ENCODE data around the gene OR10J4.
"Not testable (repeated sequence)": the region's sequence is repeated elsewhere in the genome, so short reads cannot be mapped to it uniquely, and the experiment has no call there.

Gene OR10J4

GRCh38 chr1:159442428-159442827 is 10.4 kb downstream of the OR10J4 start:
- Histone ChIP-seq H3K4me3 (ENCODE audit: low read depth in 1 of 2, low read length in 2 of 2) (no peak overlapping the region), H3K36me3 (ENCODE audit: control insufficient read depth in 1 of 2, insufficient read depth in 2 of 2, low read length in 2 of 2) (no peaks in the 10 kb centered on the region), H3K27ac (ENCODE audit: low read depth, low read length) (no peak overlapping the region), H3K9me3 (ENCODE audit: control insufficient read depth in 1 of 2, low read length in 2 of 2) (no peaks in the 10 kb centered on the region), H3K27me3 (ENCODE audit: control insufficient read depth in 1 of 2, insufficient read depth in 2 of 2, low read length in 2 of 2) (no peaks in the 10 kb centered on the region), H3K9ac (ENCODE audit: low read depth in 1 of 2, low read length in 2 of 2) (no peak overlapping the region), H3K4me1 (ENCODE audit: control insufficient read depth in 1 of 2, insufficient read depth in 2 of 2, low read length in 2 of 2) (no peaks in the 10 kb centered on the region)

GRCh38 chr1:159443066-159443750 is 11.2 kb downstream of the OR10J4 start:
- Histone ChIP-seq H3K27ac (ENCODE audit: low read depth, low read length) (no peak overlapping the region), H3K27me3 (ENCODE audit: control insufficient read depth in 1 of 2, insufficient read depth in 2 of 2, low read length in 2 of 2) (no peaks in the 10 kb centered on the region), H3K4me3 (ENCODE audit: low read depth in 1 of 2, low read length in 2 of 2) (no peak overlapping the region), H3K4me1 (ENCODE audit: control insufficient read depth in 1 of 2, insufficient read depth in 2 of 2, low read length in 2 of 2) (no peaks in the 10 kb centered on the region), H3K36me3 (ENCODE audit: control insufficient read depth in 1 of 2, insufficient read depth in 2 of 2, low read length in 2 of 2) (no peaks in the 10 kb centered on the region), H3K9me3 (ENCODE audit: control insufficient read depth in 1 of 2, low read length in 2 of 2) (no peaks in the 10 kb centered on the region), H3K9ac (ENCODE audit: low read depth in 1 of 2, low read length in 2 of 2) (no peak overlapping the region)

- Histone ChIP-seq H3K9me3 (ENCODE audit: control insufficient read depth in 1 of 2, low read length in 2 of 2) (no peaks in the 10 kb centered on the region), H3K27me3 (ENCODE audit: control insufficient read depth in 1 of 2, insufficient read depth in 2 of 2, low read length in 2 of 2) (no peaks in the 10 kb centered on the region), H3K4me1 (ENCODE audit: control insufficient read depth in 1 of 2, insufficient read depth in 2 of 2, low read length in 2 of 2) (no peaks in the 10 kb centered on the region), H3K9ac (ENCODE audit: low read depth in 1 of 2, low read length in 2 of 2) (no peak overlapping the region), H3K36me3 (ENCODE audit: control insufficient read depth in 1 of 2, insufficient read depth in 2 of 2, low read length in 2 of 2) (no peaks in the 10 kb centered on the region), H3K4me3 (ENCODE audit: low read depth in 1 of 2, low read length in 2 of 2) (no peak overlapping the region), H3K27ac (ENCODE audit: low read depth, low read length) (no peak overlapping the region)
Observed at GRCh38 chr1:159444511-159444910, 12.5 kb downstream of the OR10J4 start.

- Histone ChIP-seq H3K9ac (ENCODE audit: low read depth in 1 of 2, low read length in 2 of 2) (no peak overlapping the region), H3K27me3 (ENCODE audit: control insufficient read depth in 1 of 2, insufficient read depth in 2 of 2, low read length in 2 of 2) (no peaks in the 10 kb centered on the region), H3K27ac (ENCODE audit: low read depth, low read length) (no peak overlapping the region), H3K4me3 (ENCODE audit: low read depth in 1 of 2, low read length in 2 of 2) (no peak overlapping the region), H3K9me3 (ENCODE audit: control insufficient read depth in 1 of 2, low read length in 2 of 2) (no peaks in the 10 kb centered on the region), H3K36me3 (ENCODE audit: control insufficient read depth in 1 of 2, insufficient read depth in 2 of 2, low read length in 2 of 2) (no peaks in the 10 kb centered on the region), H3K4me1 (ENCODE audit: control insufficient read depth in 1 of 2, insufficient read depth in 2 of 2, low read length in 2 of 2) (no peaks in the 10 kb centered on the region)
Observed at GRCh38 chr1:159448181-159448580, 16.2 kb downstream of the OR10J4 start.

- not testable (repeated sequence) for H3K9ac ChIP-seq (ENCODE audit: low read depth in 1 of 2, low read length in 2 of 2)
Observed at GRCh38 chr1:159449605-159450004, 17.6 kb downstream of the OR10J4 start.

GRCh38 chr1:159459551-159459950 is 27.5 kb downstream of the OR10J4 start:
- Histone ChIP-seq H3K9me3 (ENCODE audit: control insufficient read depth in 1 of 2, low read length in 2 of 2) (no peaks in the 10 kb centered on the region), H3K27ac (ENCODE audit: low read depth, low read length) (no peak overlapping the region), H3K4me3 (ENCODE audit: low read depth in 1 of 2, low read length in 2 of 2) (no peak overlapping the region), H3K27me3 (ENCODE audit: control insufficient read depth in 1 of 2, insufficient read depth in 2 of 2, low read length in 2 of 2) (no peaks in the 10 kb centered on the region), H3K4me1 (ENCODE audit: control insufficient read depth in 1 of 2, insufficient read depth in 2 of 2, low read length in 2 of 2) (no peaks in the 10 kb centered on the region), H3K36me3 (ENCODE audit: control insufficient read depth in 1 of 2, insufficient read depth in 2 of 2, low read length in 2 of 2) (no peaks in the 10 kb centered on the region), H3K9ac (ENCODE audit: low read depth in 1 of 2, low read length in 2 of 2) (no peak overlapping the region)

More at GRCh38 chr1:159449605-159450004, 17.6 kb downstream of the OR10J4 start:
- H3K27ac ChIP-seq (ENCODE audit: low read depth, low read length); H3K9me3 ChIP-seq (ENCODE audit: control insufficient read depth in 1 of 2, low read length in 2 of 2); H3K36me3 ChIP-seq (ENCODE audit: control insufficient read depth in 1 of 2, insufficient read depth in 2 of 2, low read length in 2 of 2); H3K4me1 ChIP-seq (ENCODE audit: control insufficient read depth in 1 of 2, insufficient read depth in 2 of 2, low read length in 2 of 2); H3K4me3 ChIP-seq (ENCODE audit: low read depth in 1 of 2, low read length in 2 of 2); H3K27me3 ChIP-seq (ENCODE audit: control insufficient read depth in 1 of 2, insufficient read depth in 2 of 2, low read length in 2 of 2): not testable (repeated sequence)

GRCh38 chr1:159465191-159465603 is 33.2 kb downstream of the OR10J4 start:
- no peak overlapping the region for H3K9ac ChIP-seq (ENCODE audit: low read depth in 1 of 2, low read length in 2 of 2)
- H3K4me3 ChIP-seq (ENCODE audit: low read depth in 1 of 2, low read length in 2 of 2), result no peak overlapping the region
- no peaks in the 10 kb centered on the region for H3K27me3 ChIP-seq (ENCODE audit: control insufficient read depth in 1 of 2, insufficient read depth in 2 of 2, low read length in 2 of 2)
- H3K27ac ChIP-seq (ENCODE audit: low read depth, low read length), result no peak overlapping the region
- H3K36me3 ChIP-seq (ENCODE audit: control insufficient read depth in 1 of 2, insufficient read depth in 2 of 2, low read length in 2 of 2), result no peaks in the 10 kb centered on the region
- peaks cover 2 to 4% of the 10 kb centered on the region in 2 donors for H3K4me1 ChIP-seq (ENCODE audit: control insufficient read depth in 1 of 2, insufficient read depth in 2 of 2, low read length in 2 of 2)
- H3K9me3 ChIP-seq (ENCODE audit: control insufficient read depth in 1 of 2, low read length in 2 of 2), result no peaks in the 10 kb centered on the region

GRCh38 chr1:159468321-159468720 is 36.3 kb downstream of the OR10J4 start:
- Histone ChIP-seq H3K4me3 (ENCODE audit: low read depth in 1 of 2, low read length in 2 of 2) (no peak overlapping the region), H3K9ac (ENCODE audit: low read depth in 1 of 2, low read length in 2 of 2) (no peak overlapping the region), H3K36me3 (ENCODE audit: control insufficient read depth in 1 of 2, insufficient read depth in 2 of 2, low read length in 2 of 2) (no peaks in the 10 kb centered on the region), H3K27me3 (ENCODE audit: control insufficient read depth in 1 of 2, insufficient read depth in 2 of 2, low read length in 2 of 2) (no peaks in the 10 kb centered on the region), H3K4me1 (ENCODE audit: control insufficient read depth in 1 of 2, insufficient read depth in 2 of 2, low read length in 2 of 2) (peaks cover 4 to 5% of the 10 kb centered on the region in 2 donors), H3K9me3 (ENCODE audit: control insufficient read depth in 1 of 2, low read length in 2 of 2) (no peaks in the 10 kb centered on the region), H3K27ac (ENCODE audit: low read depth, low read length) (no peak overlapping the region)

- no peaks in the 10 kb centered on the region for H3K27me3 ChIP-seq (ENCODE audit: control insufficient read depth in 1 of 2, insufficient read depth in 2 of 2, low read length in 2 of 2)
Observed at GRCh38 chr1:159469921-159470533, 38.0 kb downstream of the OR10J4 start.

GRCh38 chr1:159473335-159473734 is 41.3 kb downstream of the OR10J4 start:
- no peaks in the 10 kb centered on the region for H3K9me3 ChIP-seq (ENCODE audit: control insufficient read depth in 1 of 2, low read length in 2 of 2)

More at GRCh38 chr1:159469921-159470533, 38.0 kb downstream of the OR10J4 start:
- H3K9me3 ChIP-seq (ENCODE audit: control insufficient read depth in 1 of 2, low read length in 2 of 2), result no peaks in the 10 kb centered on the region
- no peak overlapping the region for H3K4me3 ChIP-seq (ENCODE audit: low read depth in 1 of 2, low read length in 2 of 2)
- no peak overlapping the region for H3K27ac ChIP-seq (ENCODE audit: low read depth, low read length)
- H3K36me3 ChIP-seq (ENCODE audit: control insufficient read depth in 1 of 2, insufficient read depth in 2 of 2, low read length in 2 of 2), result no peaks in the 10 kb centered on the region
- peaks cover 4 to 5% of the 10 kb centered on the region in 2 donors for H3K4me1 ChIP-seq (ENCODE audit: control insufficient read depth in 1 of 2, insufficient read depth in 2 of 2, low read length in 2 of 2)
- no peak overlapping the region for H3K9ac ChIP-seq (ENCODE audit: low read depth in 1 of 2, low read length in 2 of 2)

More at GRCh38 chr1:159473335-159473734, 41.3 kb downstream of the OR10J4 start:
- Histone ChIP-seq H3K9ac (ENCODE audit: low read depth in 1 of 2, low read length in 2 of 2) (no peak overlapping the region), H3K4me3 (ENCODE audit: low read depth in 1 of 2, low read length in 2 of 2) (no peak overlapping the region), H3K27me3 (ENCODE audit: control insufficient read depth in 1 of 2, insufficient read depth in 2 of 2, low read length in 2 of 2) (no peaks in the 10 kb centered on the region), H3K4me1 (ENCODE audit: control insufficient read depth in 1 of 2, insufficient read depth in 2 of 2, low read length in 2 of 2) (peaks cover 4 to 5% of the 10 kb centered on the region in 2 donors), H3K36me3 (ENCODE audit: control insufficient read depth in 1 of 2, insufficient read depth in 2 of 2, low read length in 2 of 2) (no peaks in the 10 kb centered on the region), H3K27ac (ENCODE audit: low read depth, low read length) (no peak overlapping the region)

Data from duodenal mucosa (tissue), 2 donors.